Endothelial cell of umbilical vein (primary cell): ENCODE data around the gene GNPTAB. TPM values are rescaled to one million over a fixed set of nuclear protein-coding genes. Genes with fewer than 3 reads are reported as not detected.

Experiments used
- BruUV-seq: library from RNA; stranded (reverse); fragments of 400-500 nt; replicated peaks from 2 replicates; lab custom pipeline; 2021; lab: Mats Ljungman, UMichigan
- CTCF ChIA-PET: fragments of 300-600, 350-600 bp; sonication (Branson Sonifier 250); formaldehyde crosslinking; loops from one replicate; lab custom pipeline; 2021; ENCODE audit warnings: antibody characterized with exemption, inconsistent platforms; lab: Charles Lee
- POLR2A ChIA-PET: fragments of 300-600, 350-600 bp; sonication (Branson Sonifier 250); formaldehyde crosslinking; loops from one replicate; lab custom pipeline; 2021; ENCODE audit warnings: antibody characterized with exemption, inconsistent platforms; lab: Charles Lee
- DNase-seq: peaks from one replicate; pipeline ENCODE4 v3.0.0-alpha.2; 2011; ENCODE audit warnings: low read depth, low spot score
- FAIRE-seq: peaks from 2 replicates; lab custom pipeline; 2011; peaks lifted over from hg19 to GRCh38; lab: Jason Lieb, UNC
- H2AFZ ChIP-seq: 2 replicates; pipeline ENCODE4 v1.6.0; 2012; ENCODE audit warnings: low read depth, low read length, control low read depth, inconsistent platforms
- H3K27ac ChIP-seq: 2 replicates; pipeline ENCODE4 v1.5.1; 2011; ENCODE audit warnings: low read depth, mild to moderate bottlenecking, control low read depth, low read length, moderate library complexity; ENCODE audit not compliant: insufficient read depth
- H3K27me3 ChIP-seq, 2 experiments: 2 replicates each; pipeline versions ENCODE4 v1.6.0 to v1.6.1; 2011; ENCODE audit warnings: low read length in 2 of 2, mixed read lengths in 1 of 2; ENCODE audit not compliant: control insufficient read depth in 2 of 2, insufficient read depth in 2 of 2
- H3K36me3 ChIP-seq, 2 experiments: 2 replicates in 1 of 2; 3 replicates in 1 of 2; pipeline ENCODE4 v1.5.1; 2011; ENCODE audit warnings: low read length in 2 of 2, mild to moderate bottlenecking in 1 of 2, moderate library complexity in 1 of 2; ENCODE audit not compliant: control insufficient read depth in 2 of 2, insufficient read depth in 2 of 2; ENCODE audit errors: extremely low read depth in 1 of 2
- H3K4me1 ChIP-seq: 3 replicates; pipeline ENCODE4 v1.5.1; 2011; ENCODE audit warnings: mild to moderate bottlenecking, low read length; ENCODE audit not compliant: control insufficient read depth, insufficient read depth; ENCODE audit errors: extremely low read depth
- H3K4me2 ChIP-seq: 2 replicates; pipeline ENCODE4 v1.6.1; 2011; ENCODE audit warnings: low read length, control low read depth, mixed read lengths; ENCODE audit not compliant: insufficient read depth
- H3K4me3 ChIP-seq, 3 experiments: fragments of 200-600 bp in 1 of 3; sonication (generic), shearing (Covaris generic) in 1 of 3; replicated peaks in 1 of 3; 2 replicates each; pipeline ENCODE4 v1.5.1; 2011 to 2016; ENCODE audit warnings: control low read depth in 3 of 3, low read length in 3 of 3, mild to moderate bottlenecking in 2 of 3, inconsistent platforms in 1 of 3, low read depth in 1 of 3, moderate library complexity in 1 of 3; ENCODE audit not compliant: insufficient read depth in 1 of 3
- H3K79me2 ChIP-seq: 2 replicates; pipeline ENCODE4 v1.6.0; 2012; ENCODE audit warnings: low read length, inconsistent platforms; ENCODE audit not compliant: control insufficient read depth, insufficient read depth
- H3K9ac ChIP-seq: replicated peaks from 2 replicates; pipeline ENCODE3; 2011; ENCODE audit warnings: low read length, control low read depth; ENCODE audit not compliant: insufficient read depth; ENCODE audit errors: extremely low read depth
- H3K9me1 ChIP-seq: replicated peaks from 3 replicates; pipeline ENCODE4 v1.6.0; 2011; ENCODE audit warnings: mild to moderate bottlenecking, low read length; ENCODE audit not compliant: control insufficient read depth, insufficient read depth; ENCODE audit errors: extremely low read depth
- H3K9me3 ChIP-seq: replicated peaks from 2 replicates; pipeline ENCODE4 v1.5.1; 2012; ENCODE audit warnings: low read length, inconsistent platforms; ENCODE audit not compliant: control insufficient read depth, insufficient read depth
- H4K20me1 ChIP-seq: replicated peaks from 2 replicates; pipeline ENCODE3; 2011; ENCODE audit warnings: mild to moderate bottlenecking, low read length; ENCODE audit not compliant: control insufficient read depth, insufficient read depth; ENCODE audit errors: extremely low read depth
- EZH2 ChIP-seq: IDR thresholded peaks from 2 replicates; pipeline ENCODE4 v1.6.1; 2012; ENCODE audit warnings: borderline replicate concordance, low read depth, mild to moderate bottlenecking, moderate library complexity, low read length, inconsistent platforms; ENCODE audit not compliant: severe bottlenecking
- FOS ChIP-seq: IDR thresholded peaks from 2 replicates; pipeline ENCODE4 v1.6.1; 2011; ENCODE audit warnings: mild to moderate bottlenecking, low read length, moderate library complexity, borderline replicate concordance; ENCODE audit not compliant: insufficient read depth
- GATA2 ChIP-seq: IDR thresholded peaks from 2 replicates; pipeline ENCODE4 v1.7.0; 2011; ENCODE audit warnings: low read depth, mild to moderate bottlenecking, moderate library complexity, mixed read lengths, low read length; ENCODE audit not compliant: insufficient read length, insufficient read depth
- JUN ChIP-seq: IDR thresholded peaks from 2 replicates; pipeline ENCODE4 v1.6.1; 2011; ENCODE audit warnings: borderline replicate concordance, low read depth; ENCODE audit not compliant: insufficient read length, insufficient read depth
- MYC ChIP-seq: IDR thresholded peaks from one replicate; pipeline ENCODE4 v1.6.1; 2011; ENCODE audit warnings: mild to moderate bottlenecking, low read depth, low read length
- POLR2A ChIP-seq: IDR thresholded peaks from 2 replicates; pipeline ENCODE4 v1.6.1; 2012; ENCODE audit warnings: low read depth, mild to moderate bottlenecking, control low read depth, low read length
- POLR2AphosphoS5 ChIP-seq: IDR thresholded peaks from 2 replicates; pipeline ENCODE4 v1.6.1; 2012; ENCODE audit warnings: low read depth, mild to moderate bottlenecking, control low read depth, low read length, moderate library complexity; ENCODE audit not compliant: insufficient read depth
- dilution Hi-C: fragments of 300-500 bp; cut with MboI; formaldehyde crosslinking; loops from one replicate; pipeline ENCODE4 v1.15.0; 2019; ENCODE audit warnings: low sequenced_read_pairs; ENCODE audit not compliant: extremely low pct_ligation_motif_present
- intact Hi-C: fragments of 100-400 bp; cut with micrococcal nuclease; formaldehyde crosslinking; loops from one replicate; pipeline ENCODE4 v1.10.0; 2022
- polyA plus RNA-seq, 4 experiments: library from polyadenylated mRNA; depleted of rRNA in 3 of 4; stranded (reverse) in 3 of 4; unstranded in 1 of 4; fragments of >200 nt; gene quantifications; 2 replicates each; pipeline versions ENCODE4 v1.2.1 to v1.2.3, GENCODE V29; 2011 to 2012; ENCODE audit warnings: missing spikeins in 1 of 4
- total RNA-seq: library from RNA; stranded (reverse); gene quantifications from 2 replicates; pipeline ENCODE4 v1.2.3, GENCODE V29; 2021
- TF ChIP-seq, protein P1 (sequence below): IDR thresholded peaks from 2 replicates; pipeline ENCODE4 v1.6.1; 2011; ENCODE audit not compliant: insufficient read depth, insufficient read length
- TF ChIP-seq, protein P2 (sequence below), 2 donors: IDR thresholded peaks; 1 replicate in 1 of 2; 2 replicates in 1 of 2; pipeline ENCODE4 v1.5.1; 2011; ENCODE audit warnings: low read length in 2 of 2, mild to moderate bottlenecking in 2 of 2, moderate library complexity in 2 of 2, control low read depth in 1 of 2, inconsistent platforms in 1 of 2, low read depth in 1 of 2; ENCODE audit not compliant: insufficient read depth in 1 of 2; ENCODE audit errors: extremely low read depth in 1 of 2

GNPTAB gene
- total and polyA plus RNA-seq, 2 donors (not counting 3 experiments of a cell fraction or from before 2014, with no cell fraction given) = 15.6 to 39.5 TPM

DNA sequence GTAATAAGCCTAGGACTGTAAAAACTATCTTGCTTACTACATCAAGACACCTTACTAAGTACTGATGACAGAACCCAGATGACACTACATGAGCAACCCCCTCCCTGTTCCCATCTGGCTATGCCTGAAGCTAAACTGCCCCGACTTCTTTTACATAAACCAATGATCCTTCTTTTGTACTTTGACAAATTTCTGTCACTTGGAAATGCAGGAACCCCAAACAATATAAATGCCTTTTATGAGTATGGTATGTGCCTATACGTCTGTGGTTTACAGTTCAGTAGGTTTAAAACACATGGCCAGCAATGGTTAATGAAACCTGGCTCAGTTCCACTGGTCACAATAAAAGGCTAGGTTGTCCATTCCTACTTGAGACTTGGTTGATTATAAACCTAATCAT lies 97.6 kb downstream of the GNPTAB start:
- H3K4me2 ChIP-seq = no peak overlapping the region
- H3K9me3 ChIP-seq = no peaks in the 10 kb centered on the region
- H2AFZ ChIP-seq = no peak overlapping the region
- H3K4me3 ChIP-seq = no peak overlapping the region
- no TSS peak for BruUV-seq
- no peaks in the 10 kb centered on the region for H3K4me1 ChIP-seq
- H3K79me2 ChIP-seq = no peaks in the 10 kb centered on the region
- no peak for FAIRE-seq
- DNase-seq = no peak
- TF ChIP-seq FOS = no peak
- no peak for TF ChIP-seq JUN
- no peak for TF ChIP-seq POLR2A
- CTCF ChIA-PET = interaction anchor here (0.8 to 1.5 kb wide), 3 partner anchors 10 to 26 kb away, joined by 3 to 4 read pairs (median 3); no protein-coding TSS in a partner anchor
- H3K9ac ChIP-seq = no peak overlapping the region
- no peaks in the 10 kb centered on the region for H4K20me1 ChIP-seq
- intact Hi-C loops (no loop called here), dilution Hi-C loops (no loop called here)
- no peak overlapping the region for H3K27ac ChIP-seq
- peaks cover 0 to 2% of the 10 kb centered on the region in 2 experiments for H3K36me3 ChIP-seq
- no peaks in the 10 kb centered on the region for H3K27me3 ChIP-seq
- POLR2A ChIA-PET = no interaction called here
- no peaks in the 10 kb centered on the region for H3K9me1 ChIP-seq

DNA sequence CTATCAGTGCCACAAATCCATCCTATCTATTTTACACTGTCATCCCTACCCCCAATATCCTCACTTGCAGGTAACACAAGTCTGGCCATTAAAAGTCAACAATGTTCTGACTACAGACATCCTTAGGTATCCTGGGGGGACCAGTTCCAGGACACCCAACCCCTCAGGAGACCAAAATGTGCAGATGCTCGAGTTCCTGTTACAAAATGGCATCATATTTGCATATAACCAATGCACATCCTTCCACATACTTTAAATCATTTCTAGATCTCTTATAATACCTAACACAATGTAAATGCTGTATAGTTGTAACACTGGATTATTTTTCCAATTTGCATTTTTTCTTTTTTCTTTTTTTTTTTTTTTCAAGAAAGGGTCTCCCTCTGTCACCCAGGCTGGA lies 98.4 kb downstream of the GNPTAB start:
- intact Hi-C loops (no loop called here), dilution Hi-C loops (no loop called here)
- no peaks in the 10 kb centered on the region for H4K20me1 ChIP-seq
- POLR2A ChIA-PET = no interaction called here
- no peaks in the 10 kb centered on the region for H3K4me1 ChIP-seq
- CTCF ChIA-PET = interaction anchor here (1.5 kb wide), 1 partner anchor 11 kb away, joined by 3 read pairs; no protein-coding TSS in a partner anchor
- H3K9me3 ChIP-seq = no peaks in the 10 kb centered on the region
- FAIRE-seq (no peak), DNase-seq (no peak)
- BruUV-seq = no TSS peak
- H3K27ac ChIP-seq = no peak overlapping the region
- H3K27me3 ChIP-seq = no peaks in the 10 kb centered on the region
- no peak overlapping the region for H3K4me2 ChIP-seq
- H3K9ac ChIP-seq = no peak overlapping the region
- H3K36me3 ChIP-seq = peaks cover 0 to 2% of the 10 kb centered on the region in 2 experiments
- H3K4me3 ChIP-seq = no peak overlapping the region
- H3K9me1 ChIP-seq = no peaks in the 10 kb centered on the region
- no peaks in the 10 kb centered on the region for H3K79me2 ChIP-seq
- TF ChIP-seq JUN (no peak), GATA2 (no peak), FOS (no peak), POLR2A (no peak), MYC (no peak), POLR2AphosphoS5 (no peak), EZH2 (no peak)
- TF ChIP-seq, protein P1, sequence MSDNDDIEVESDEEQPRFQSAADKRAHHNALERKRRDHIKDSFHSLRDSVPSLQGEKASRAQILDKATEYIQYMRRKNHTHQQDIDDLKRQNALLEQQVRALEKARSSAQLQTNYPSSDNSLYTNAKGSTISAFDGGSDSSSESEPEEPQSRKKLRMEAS = no peak
- TF ChIP-seq, protein P2, sequence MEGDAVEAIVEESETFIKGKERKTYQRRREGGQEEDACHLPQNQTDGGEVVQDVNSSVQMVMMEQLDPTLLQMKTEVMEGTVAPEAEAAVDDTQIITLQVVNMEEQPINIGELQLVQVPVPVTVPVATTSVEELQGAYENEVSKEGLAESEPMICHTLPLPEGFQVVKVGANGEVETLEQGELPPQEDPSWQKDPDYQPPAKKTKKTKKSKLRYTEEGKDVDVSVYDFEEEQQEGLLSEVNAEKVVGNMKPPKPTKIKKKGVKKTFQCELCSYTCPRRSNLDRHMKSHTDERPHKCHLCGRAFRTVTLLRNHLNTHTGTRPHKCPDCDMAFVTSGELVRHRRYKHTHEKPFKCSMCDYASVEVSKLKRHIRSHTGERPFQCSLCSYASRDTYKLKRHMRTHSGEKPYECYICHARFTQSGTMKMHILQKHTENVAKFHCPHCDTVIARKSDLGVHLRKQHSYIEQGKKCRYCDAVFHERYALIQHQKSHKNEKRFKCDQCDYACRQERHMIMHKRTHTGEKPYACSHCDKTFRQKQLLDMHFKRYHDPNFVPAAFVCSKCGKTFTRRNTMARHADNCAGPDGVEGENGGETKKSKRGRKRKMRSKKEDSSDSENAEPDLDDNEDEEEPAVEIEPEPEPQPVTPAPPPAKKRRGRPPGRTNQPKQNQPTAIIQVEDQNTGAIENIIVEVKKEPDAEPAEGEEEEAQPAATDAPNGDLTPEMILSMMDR (IDR thresholded peaks at IDR 0.05; ENCODE audit: extremely low read depth in 1 of 2, insufficient read depth in 1 of 2, low read depth in 1 of 2, low read length in 2 of 2) = no peak
- no peak overlapping the region for H2AFZ ChIP-seq
